SH-SY5Y (cell line): ENCODE results near the gene COX7A1.

Experiments used
- GATA2 ChIP-seq: IDR thresholded peaks from 2 replicates; pipeline ENCODE4 v1.6.1; 2011; ENCODE audit warnings: mild to moderate bottlenecking, low read depth, low read length
- GATA3 ChIP-seq: IDR thresholded peaks from 2 replicates; pipeline ENCODE4 v1.6.1; 2011; ENCODE audit warnings: low read depth, mild to moderate bottlenecking, low read length, moderate library complexity

Gene COX7A1

GRCh38 chr19:36152352-36153091 is at the start of gene COX7A1:
COX7A1 (minus strand) TSS chr19:36152447; CDS start chr19:36152407, 40 bp downstream.
- TF ChIP-seq GATA2 (no peak), GATA3 (no peak)

DNA sequence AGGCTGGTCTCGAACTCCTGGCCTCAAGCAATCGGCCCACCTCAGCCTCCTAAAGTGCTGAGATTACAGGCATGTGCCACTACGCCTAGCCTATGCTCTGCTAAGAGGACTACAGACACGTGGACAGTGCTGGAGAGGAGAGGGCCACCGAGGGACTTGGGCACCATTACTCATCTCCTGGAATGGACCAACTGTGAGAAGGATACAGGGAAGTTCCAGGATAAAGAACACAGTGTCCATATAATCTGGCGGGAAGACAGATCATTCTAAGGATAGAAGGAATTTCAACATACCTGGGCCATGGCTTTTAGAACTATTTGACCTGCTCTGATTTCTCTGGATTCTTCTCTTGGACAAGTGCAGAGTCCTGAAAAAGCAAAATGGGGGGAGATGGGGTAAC is 49.4 kb upstream of the COX7A1 start:
- TF ChIP-seq GATA2 (no peak), GATA3 (no peak)

DNA sequence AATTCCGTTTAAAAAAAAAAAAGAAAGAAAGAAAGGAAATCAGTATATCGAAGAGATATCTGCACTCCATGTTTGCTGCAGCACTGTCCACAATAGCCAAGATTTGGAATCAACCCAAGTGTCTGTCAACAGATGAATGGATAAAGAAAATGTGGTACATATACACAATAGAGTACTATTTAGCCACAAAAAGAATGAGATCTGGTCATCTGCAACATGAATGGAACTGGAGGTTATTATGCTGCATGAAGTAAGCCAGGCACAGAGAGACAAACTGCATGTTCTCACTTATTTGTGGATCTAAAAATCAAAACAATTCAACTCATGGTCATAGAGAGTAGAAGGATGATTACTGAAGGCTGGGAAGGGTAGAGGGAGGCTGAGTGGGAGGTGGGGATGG is 45.9 kb upstream of the COX7A1 start:
- TF ChIP-seq GATA3 (no peak), GATA2 (no peak)

DNA sequence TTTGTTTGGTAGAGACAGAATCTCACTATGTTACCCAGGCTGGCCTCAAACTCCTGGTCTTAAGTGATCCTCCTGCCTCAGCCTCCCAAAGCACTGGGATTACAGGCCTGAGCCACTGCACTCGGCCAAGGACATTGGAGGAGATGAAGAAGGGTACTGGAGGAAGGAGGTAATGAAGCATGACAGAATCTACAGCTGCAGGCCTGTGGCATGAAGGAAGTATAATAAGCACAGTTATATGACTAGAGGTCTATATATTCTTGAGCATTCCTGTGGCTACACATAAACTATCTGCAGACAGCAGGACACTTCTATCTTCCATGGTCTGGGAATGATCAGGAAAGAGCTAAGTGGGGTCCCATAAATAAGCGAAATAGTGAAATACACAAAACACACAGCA is 44.0 kb upstream of the COX7A1 start:
- TF ChIP-seq GATA3 = no peak
- no peak for TF ChIP-seq GATA2

- TF ChIP-seq GATA3 (no peak), GATA2 (no peak)
Measured at GRCh38 chr19:36183245-36183628, 31.0 kb upstream of the COX7A1 start.

GRCh38 chr19:36182612-36183244 is 30.5 kb upstream of the COX7A1 start:
- TF ChIP-seq GATA2 = no peak
- no peak for TF ChIP-seq GATA3

- TF ChIP-seq GATA3 (no peak), GATA2 (no peak)
Measured at GRCh38 chr19:36172852-36173251, 20.6 kb upstream of the COX7A1 start.

- TF ChIP-seq GATA2 (no peak), GATA3 (no peak)
Measured at GRCh38 chr19:36169084-36169760, 17.0 kb upstream of the COX7A1 start.

DNA sequence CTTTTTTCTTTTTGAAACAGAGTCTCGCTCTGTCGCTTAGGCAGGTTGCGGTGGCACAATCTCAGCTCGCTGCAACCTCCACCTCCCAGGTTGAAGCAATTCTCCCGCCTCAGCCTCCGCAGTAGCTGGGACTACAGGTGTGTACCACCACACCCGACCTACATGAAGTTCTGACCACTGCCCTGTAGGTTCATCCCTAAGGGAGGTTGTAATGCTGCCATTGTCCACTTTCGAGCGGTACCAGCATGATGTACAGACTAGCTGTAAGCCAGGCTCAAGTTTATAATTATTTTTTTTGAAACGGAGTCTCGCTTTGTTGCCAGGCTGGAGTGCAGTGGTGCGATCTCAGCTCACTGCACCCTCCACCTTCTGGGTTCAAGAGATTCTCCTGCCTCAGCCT is 11.6 kb upstream of the COX7A1 start:
- TF ChIP-seq GATA3 = no peak
- TF ChIP-seq GATA2 = no peak

- TF ChIP-seq GATA3 (no peak), GATA2 (no peak)
Measured at GRCh38 chr19:36160821-36161596, 8.8 kb upstream of the COX7A1 start.

DNA sequence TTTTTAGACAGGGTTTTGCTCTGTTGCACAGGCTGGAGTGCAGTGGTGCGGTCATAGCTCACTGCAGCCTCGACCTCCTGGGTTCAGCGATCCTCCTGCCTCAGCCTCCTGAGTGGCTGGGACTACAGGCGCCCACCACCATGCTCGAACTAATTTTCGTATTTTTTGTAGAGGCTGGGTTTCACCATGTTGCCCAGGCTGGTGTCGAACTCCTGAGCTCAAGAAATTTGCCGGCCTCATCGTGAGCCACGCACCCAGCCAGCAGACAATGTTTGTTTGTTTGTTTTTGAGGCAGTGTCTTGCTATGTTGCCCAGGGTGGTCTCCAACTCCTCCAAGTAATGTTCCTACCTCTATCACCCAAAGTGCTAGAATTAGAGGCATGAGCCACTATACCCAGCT is 879 bp upstream of the COX7A1 start:
- TF ChIP-seq GATA3 = no peak
- no peak for TF ChIP-seq GATA2

- TF ChIP-seq GATA3 (no peak), GATA2 (no peak)
Measured at GRCh38 chr19:36152019-36152351, 262 bp downstream of the COX7A1 start.

GRCh38 chr19:36151144-36152018 is 866 bp downstream of the COX7A1 start:
- TF ChIP-seq GATA2 (no peak), GATA3 (no peak)
